SK-N-SH (cell line): ENCODE results near the gene OPCML. TPM values are rescaled to one million over a fixed set of nuclear protein-coding genes. Genes with fewer than 3 reads are reported as not detected.

Source experiments
- CTCF ChIA-PET: fragments of 300-600, 350-600 bp; formaldehyde crosslinking; extraction: SDS; loops from one replicate; lab custom pipeline; 2021; lab: Yijun Ruan, JAX
- POLR2A ChIA-PET: fragments of 350-600 bp; sonication (Branson Sonifier 250); formaldehyde crosslinking; extraction: SDS; loops from one replicate; lab custom pipeline; 2020; ENCODE audit warnings: antibody characterized with exemption, inconsistent platforms; lab: Yijun Ruan, JAX
- DNase-seq: peaks from one replicate; pipeline ENCODE4 v3.0.0; 2012
- H2AFZ ChIP-seq: fragments of 200-600 bp; sonication (generic); 2 replicates; pipeline ENCODE4 v1.8.1; 2016; ENCODE audit warnings: antibody characterized with exemption, mild to moderate bottlenecking, low read depth
- H3F3A ChIP-seq: fragments of 200-600 bp; sonication (generic); replicated peaks from 2 replicates; pipeline ENCODE3; 2016; ENCODE audit warnings: antibody characterized with exemption, mild to moderate bottlenecking; ENCODE audit not compliant: insufficient read depth
- H3K27ac ChIP-seq, 2 experiments: fragments of 200-500 bp in 1 of 2; fragments of 200-600 bp in 1 of 2; sonication (Bioruptor generic) in 1 of 2; sonication (generic), shearing (Covaris generic) in 1 of 2; 2 replicates each; pipeline versions ENCODE4 v1.5.1 to v1.6.1; 2014 to 2016; ENCODE audit warnings: low read depth in 2 of 2, inconsistent platforms in 1 of 2, low read length in 1 of 2, mild to moderate bottlenecking in 1 of 2, mixed read lengths in 1 of 2
- H3K27me3 ChIP-seq: fragments of 200-600 bp; sonication (generic), shearing (Covaris generic); 2 replicates; pipeline ENCODE4 v1.6.1; 2016; ENCODE audit warnings: mixed run types; ENCODE audit not compliant: insufficient read depth
- H3K36me3 ChIP-seq, 2 experiments: fragments of 200-500 bp in 1 of 2; fragments of 200-600 bp in 1 of 2; sonication (Bioruptor generic) in 1 of 2; sonication (generic) in 1 of 2; replicated peaks in 1 of 2; 2 replicates each; pipeline versions ENCODE3 to v1.5.1; 2014 to 2016; ENCODE audit warnings: low read length in 1 of 2, mild to moderate bottlenecking in 1 of 2; ENCODE audit not compliant: insufficient read depth in 2 of 2, control insufficient read depth in 1 of 2
- H3K4me1 ChIP-seq, 2 experiments: fragments of 200-500 bp in 1 of 2; fragments of 200-600 bp in 1 of 2; sonication (Bioruptor generic) in 1 of 2; sonication (generic), shearing (Covaris generic) in 1 of 2; 2 replicates each; pipeline versions ENCODE4 v1.5.1 to v1.6.1; 2014 to 2016; ENCODE audit warnings: low read depth in 1 of 2, low read length in 1 of 2, mixed run types in 1 of 2; ENCODE audit not compliant: insufficient read depth in 2 of 2, control insufficient read depth in 1 of 2
- H3K4me2 ChIP-seq: fragments of 200-600 bp; sonication (generic), shearing (Covaris generic); 2 replicates; pipeline ENCODE4 v1.6.1; 2017; ENCODE audit warnings: mixed run types
- H3K4me3 ChIP-seq, 2 experiments: fragments of 200-500 bp in 1 of 2; fragments of 200-600 bp in 1 of 2; sonication (Bioruptor generic) in 1 of 2; sonication (generic), shearing (Covaris generic) in 1 of 2; 2 replicates each; pipeline versions ENCODE4 v1.5.1 to v1.8.1; 2014 to 2016; ENCODE audit warnings: low read depth in 2 of 2, inconsistent platforms in 1 of 2, low read length in 1 of 2, mild to moderate bottlenecking in 1 of 2, mixed read lengths in 1 of 2, moderate library complexity in 1 of 2
- H3K79me2 ChIP-seq: fragments of 200-600 bp; sonication (generic); 2 replicates; pipeline ENCODE4 v1.8.1; 2017; ENCODE audit warnings: mild to moderate bottlenecking; ENCODE audit not compliant: insufficient read depth
- H3K9ac ChIP-seq: fragments of 200-600 bp; sonication (generic); 2 replicates; pipeline ENCODE4 v1.6.1; 2017; ENCODE audit warnings: mixed run types
- H3K9me2 ChIP-seq: fragments of 200-600 bp; sonication (generic); 2 replicates; pipeline ENCODE4 v1.6.1; 2017; ENCODE audit warnings: mixed run types
- H3K9me3 ChIP-seq: fragments of 200-600 bp; sonication (generic); 2 replicates; pipeline ENCODE4 v1.6.1; 2017; ENCODE audit warnings: mixed run types, mild to moderate bottlenecking, moderate library complexity
- H4K20me1 ChIP-seq: fragments of 200-600 bp; sonication (generic); 2 replicates; pipeline ENCODE4 v1.6.1; 2017; ENCODE audit warnings: mild to moderate bottlenecking, mixed run types; ENCODE audit not compliant: insufficient read depth
- ELF1 ChIP-seq: IDR thresholded peaks from 2 replicates; pipeline ENCODE4 v1.4.0; 2012
- EP300 ChIP-seq, 2 experiments: IDR thresholded peaks; 2 replicates each; pipeline versions ENCODE4 v1.4.0 to v1.6.1; 2012; ENCODE audit warnings: borderline replicate concordance in 1 of 2, low read depth in 1 of 2, low read length in 1 of 2
- EZH2phosphoT487 ChIP-seq: fragments of 200-600 bp; sonication (generic); IDR thresholded peaks from 2 replicates; pipeline ENCODE4 v1.6.1; 2017; ENCODE audit warnings: low read depth, mixed run types, mild to moderate bottlenecking, antibody characterized with exemption, moderate library complexity, borderline replicate concordance
- FOSL2 ChIP-seq: IDR thresholded peaks from 2 replicates; pipeline ENCODE4 v1.4.0; 2012; ENCODE audit warnings: low read depth, mild to moderate bottlenecking, moderate library complexity, borderline replicate concordance
- FOXM1 ChIP-seq: IDR thresholded peaks from 2 replicates; pipeline ENCODE4 v1.4.0; 2012; ENCODE audit warnings: low read depth, mild to moderate bottlenecking
- GABPA ChIP-seq: IDR thresholded peaks from 2 replicates; pipeline ENCODE4 v1.4.0; 2012; ENCODE audit warnings: low read depth, mild to moderate bottlenecking
- GATA2 ChIP-seq: sonication (generic); formaldehyde crosslinking; IDR thresholded peaks from 2 replicates; pipeline ENCODE4 v1.5.0; 2020; ENCODE audit warnings: mild to moderate bottlenecking, missing genetic modification reagents
- MEF2A ChIP-seq: IDR thresholded peaks from 2 replicates; pipeline ENCODE4 v1.4.0; 2012; ENCODE audit warnings: low read depth, borderline replicate concordance
- NFIC ChIP-seq: IDR thresholded peaks from 2 replicates; pipeline ENCODE4 v1.4.0; 2012; ENCODE audit warnings: borderline replicate concordance
- NRF1 ChIP-seq: IDR thresholded peaks from 2 replicates; pipeline ENCODE4 v1.6.1; 2012; ENCODE audit warnings: low read depth, mild to moderate bottlenecking, low read length
- RFX5 ChIP-seq: IDR thresholded peaks from 2 replicates; pipeline ENCODE4 v1.6.1; 2012; ENCODE audit warnings: mild to moderate bottlenecking, improper control_type of control experiment, low read length
- SIN3A ChIP-seq: IDR thresholded peaks from 2 replicates; pipeline ENCODE4 v1.6.1; 2012; ENCODE audit warnings: low read depth, mild to moderate bottlenecking, low read length, moderate library complexity, borderline replicate concordance
- TAF1 ChIP-seq: IDR thresholded peaks from 2 replicates; pipeline ENCODE4 v1.6.1; 2012; ENCODE audit warnings: low read depth, mild to moderate bottlenecking, low read length, moderate library complexity, borderline replicate concordance
- TEAD4 ChIP-seq: IDR thresholded peaks from 2 replicates; pipeline ENCODE4 v1.4.0; 2012; ENCODE audit warnings: mild to moderate bottlenecking, borderline replicate concordance; ENCODE audit not compliant: insufficient read depth
- WGBS: methylation state at CpG from one replicate; pipeline ENCODE4 v1.1.6; 2017; ENCODE audit warnings: low lambda C conversion rate; 5-methylcytosine and 5-hydroxymethylcytosine counted together
- polyA plus RNA-seq, 3 experiments: library from polyadenylated mRNA; depleted of rRNA; stranded (reverse); fragments of >200 nt; gene quantifications; 2 replicates each; pipeline ENCODE4 v1.2.3, GENCODE V29; 2012
- TF ChIP-seq, protein P1 (sequence below): IDR thresholded peaks from 2 replicates; pipeline ENCODE4; 2012
- TF ChIP-seq, protein P2 (sequence below): IDR thresholded peaks from 2 replicates; pipeline ENCODE4 v1.4.0; 2012; ENCODE audit warnings: low read depth, borderline replicate concordance
- TF ChIP-seq, protein P3 (sequence below): fragments of 200-600 bp; sonication (generic); IDR thresholded peaks from 2 replicates; pipeline ENCODE4 v1.6.1; 2017; ENCODE audit warnings: antibody characterized with exemption, mild to moderate bottlenecking, moderate library complexity
- TF ChIP-seq, protein P4 (sequence below): IDR thresholded peaks from 2 replicates; pipeline ENCODE4 v1.4.0; 2012; ENCODE audit warnings: low read depth, borderline replicate concordance

The OPCML gene
- polyA plus RNA-seq, 1 of the 3 experiments (the other 2 are of a cell fraction), result not detected

DNA sequence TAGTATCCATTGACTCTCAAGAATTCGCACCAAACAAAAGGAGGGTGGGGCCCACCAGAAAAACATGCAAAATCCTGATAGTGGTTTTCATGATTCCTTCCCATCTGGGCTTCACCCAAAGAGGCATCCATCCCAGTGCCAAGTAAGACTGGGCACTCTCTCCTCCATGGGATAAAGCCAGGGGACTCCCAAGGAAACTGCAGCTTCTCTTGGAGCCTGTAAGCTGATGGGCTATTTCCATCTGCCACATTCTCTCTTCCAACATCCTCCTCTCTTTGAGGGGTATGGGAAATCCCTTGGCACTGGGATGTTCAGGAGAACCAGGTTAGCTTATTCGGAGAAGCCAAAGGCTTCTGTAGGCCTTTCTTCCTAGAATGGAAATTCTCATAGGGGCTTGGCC, 10.8 kb downstream of the OPCML start:
- Histone ChIP-seq H3K9me2 (no peaks in the 10 kb centered on the region), H4K20me1 (no peaks in the 10 kb centered on the region), H3K79me2 (no peaks in the 10 kb centered on the region), H3K4me3 (no peak overlapping the region), H2AFZ (no peak overlapping the region), H3K9ac (no peak overlapping the region), H3K27ac (no peak overlapping the region), H3K9me3 (no peaks in the 10 kb centered on the region), H3F3A (no peaks in the 10 kb centered on the region), H3K4me2 (no peak overlapping the region), H3K4me1 (peaks cover 0 to 4% of the 10 kb centered on the region in 2 experiments; a peak in 1 of 4 replicates), H3K27me3 (no peaks in the 10 kb centered on the region), H3K36me3 (no peaks in the 10 kb centered on the region)
- TF ChIP-seq TAF1 (no peak), GABPA (no peak), FOXM1 (no peak)
- DNase-seq, result no peak
- ChIA-PET POLR2A (no interaction called here), CTCF (no interaction called here)
- WGBS, result 36% methylated on average over 2 of the region's 2 CpGs

DNA sequence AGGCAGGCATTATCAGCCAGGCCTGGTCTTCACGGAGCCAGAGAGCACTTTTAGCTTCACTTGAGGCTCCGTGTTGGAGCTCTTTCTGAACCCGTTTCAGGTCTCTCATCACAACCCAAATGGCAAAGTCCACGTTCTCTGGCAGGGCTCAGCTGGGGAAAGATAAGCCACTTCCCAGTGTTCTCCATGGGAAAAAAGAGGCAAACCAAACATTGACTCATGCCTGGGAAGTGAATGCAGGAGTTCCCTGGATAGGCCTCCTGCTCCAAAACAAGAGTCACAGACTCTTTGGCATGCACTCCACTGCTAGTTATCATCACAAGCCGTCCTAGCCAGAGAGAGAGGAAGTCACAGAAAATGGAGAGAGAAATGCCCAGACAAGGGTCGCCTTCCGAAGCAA, 11.6 kb downstream of the OPCML start:
- ChIA-PET CTCF (interaction anchor here (1.5 kb wide), 1 partner anchor 9 kb away, joined by 3 read pairs; no protein-coding TSS in a partner anchor), POLR2A (no interaction called here)
- no peaks in the 10 kb centered on the region for H3F3A ChIP-seq
- no peaks in the 10 kb centered on the region for H3K36me3 ChIP-seq
- TF ChIP-seq TAF1 (no peak), ELF1 (no peak), EP300 (IDR thresholded peaks at IDR 0.05; ENCODE audit: borderline replicate concordance in 1 of 2, low read depth in 1 of 2, low read length in 1 of 2) (no peak), NFIC (no peak), FOSL2 (no peak), TEAD4 (no peak)
- TF ChIP-seq, protein P1, sequence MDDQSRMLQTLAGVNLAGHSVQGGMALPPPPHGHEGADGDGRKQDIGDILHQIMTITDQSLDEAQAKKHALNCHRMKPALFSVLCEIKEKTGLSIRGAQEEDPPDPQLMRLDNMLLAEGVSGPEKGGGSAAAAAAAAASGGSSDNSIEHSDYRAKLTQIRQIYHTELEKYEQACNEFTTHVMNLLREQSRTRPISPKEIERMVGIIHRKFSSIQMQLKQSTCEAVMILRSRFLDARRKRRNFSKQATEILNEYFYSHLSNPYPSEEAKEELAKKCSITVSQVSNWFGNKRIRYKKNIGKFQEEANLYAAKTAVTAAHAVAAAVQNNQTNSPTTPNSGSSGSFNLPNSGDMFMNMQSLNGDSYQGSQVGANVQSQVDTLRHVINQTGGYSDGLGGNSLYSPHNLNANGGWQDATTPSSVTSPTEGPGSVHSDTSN, result no peak
- no peak overlapping the region for H3K4me3 ChIP-seq
- no peak for DNase-seq
- no peak overlapping the region for H3K4me2 ChIP-seq
- no peaks in the 10 kb centered on the region for H3K27me3 ChIP-seq
- no peaks in the 10 kb centered on the region for H3K9me2 ChIP-seq
- H3K9ac ChIP-seq, result no peak overlapping the region
- WGBS, result 12% methylated on average over 7 of the region's 7 CpGs
- H3K9me3 ChIP-seq, result no peaks in the 10 kb centered on the region
- H3K27ac ChIP-seq, result no peak overlapping the region
- no peaks in the 10 kb centered on the region; a peak in 1 of 4 replicates for H3K4me1 ChIP-seq
- H3K79me2 ChIP-seq, result no peaks in the 10 kb centered on the region
- no peak overlapping the region for H2AFZ ChIP-seq
- H4K20me1 ChIP-seq, result no peaks in the 10 kb centered on the region

DNA sequence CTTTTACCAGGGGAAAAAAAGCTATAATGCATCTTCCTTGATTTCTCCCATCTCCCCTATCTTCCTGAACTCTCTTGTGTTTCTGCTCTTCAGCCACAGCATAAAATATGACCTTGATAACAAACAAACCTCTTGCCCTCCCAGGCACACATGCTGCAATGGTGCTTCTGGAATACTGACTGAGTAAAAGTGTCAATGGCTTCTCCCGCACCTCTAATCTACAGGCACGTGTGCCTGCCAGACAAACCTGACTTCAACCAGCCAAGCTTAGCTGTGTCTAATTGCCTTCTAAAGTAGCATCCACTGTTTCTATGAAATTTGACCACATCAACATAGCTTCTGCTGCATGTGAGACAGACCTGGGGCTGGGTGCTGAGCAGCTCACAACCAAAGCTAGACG, 12.7 kb downstream of the OPCML start:
- no peaks in the 10 kb centered on the region for H3K79me2 ChIP-seq
- H3K4me2 ChIP-seq, result no peak overlapping the region
- no peaks in the 10 kb centered on the region for H3F3A ChIP-seq
- no peaks in the 10 kb centered on the region for H3K4me1 ChIP-seq
- no peak overlapping the region for H3K27ac ChIP-seq
- no peak for DNase-seq
- no peaks in the 10 kb centered on the region for H3K27me3 ChIP-seq
- no peaks in the 10 kb centered on the region for H3K9me3 ChIP-seq
- H4K20me1 ChIP-seq, result no peaks in the 10 kb centered on the region
- CTCF ChIA-PET, result interaction anchor here (1.5 kb wide), 1 partner anchor 10 kb away, joined by 3 read pairs; no protein-coding TSS in a partner anchor
- no peak overlapping the region for H3K4me3 ChIP-seq
- 41% methylated on average over 3 of the region's 3 CpGs for WGBS
- H3K9ac ChIP-seq, result no peak overlapping the region
- no peak overlapping the region for H2AFZ ChIP-seq
- no peaks in the 10 kb centered on the region for H3K9me2 ChIP-seq
- POLR2A ChIA-PET, result no interaction called here
- no peaks in the 10 kb centered on the region for H3K36me3 ChIP-seq
- TF ChIP-seq NRF1 (no peak), SIN3A (no peak), GABPA (no peak), EZH2phosphoT487 (no peak), RFX5 (no peak), MEF2A (no peak), GATA2 (CRISPR knock-in tag) (no peak), NFIC (no peak)
- TF ChIP-seq, protein P2, sequence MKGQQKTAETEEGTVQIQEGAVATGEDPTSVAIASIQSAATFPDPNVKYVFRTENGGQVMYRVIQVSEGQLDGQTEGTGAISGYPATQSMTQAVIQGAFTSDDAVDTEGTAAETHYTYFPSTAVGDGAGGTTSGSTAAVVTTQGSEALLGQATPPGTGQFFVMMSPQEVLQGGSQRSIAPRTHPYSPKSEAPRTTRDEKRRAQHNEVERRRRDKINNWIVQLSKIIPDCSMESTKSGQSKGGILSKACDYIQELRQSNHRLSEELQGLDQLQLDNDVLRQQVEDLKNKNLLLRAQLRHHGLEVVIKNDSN, result no peak
- TF ChIP-seq, protein P3, sequence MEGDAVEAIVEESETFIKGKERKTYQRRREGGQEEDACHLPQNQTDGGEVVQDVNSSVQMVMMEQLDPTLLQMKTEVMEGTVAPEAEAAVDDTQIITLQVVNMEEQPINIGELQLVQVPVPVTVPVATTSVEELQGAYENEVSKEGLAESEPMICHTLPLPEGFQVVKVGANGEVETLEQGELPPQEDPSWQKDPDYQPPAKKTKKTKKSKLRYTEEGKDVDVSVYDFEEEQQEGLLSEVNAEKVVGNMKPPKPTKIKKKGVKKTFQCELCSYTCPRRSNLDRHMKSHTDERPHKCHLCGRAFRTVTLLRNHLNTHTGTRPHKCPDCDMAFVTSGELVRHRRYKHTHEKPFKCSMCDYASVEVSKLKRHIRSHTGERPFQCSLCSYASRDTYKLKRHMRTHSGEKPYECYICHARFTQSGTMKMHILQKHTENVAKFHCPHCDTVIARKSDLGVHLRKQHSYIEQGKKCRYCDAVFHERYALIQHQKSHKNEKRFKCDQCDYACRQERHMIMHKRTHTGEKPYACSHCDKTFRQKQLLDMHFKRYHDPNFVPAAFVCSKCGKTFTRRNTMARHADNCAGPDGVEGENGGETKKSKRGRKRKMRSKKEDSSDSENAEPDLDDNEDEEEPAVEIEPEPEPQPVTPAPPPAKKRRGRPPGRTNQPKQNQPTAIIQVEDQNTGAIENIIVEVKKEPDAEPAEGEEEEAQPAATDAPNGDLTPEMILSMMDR, result no peak
- TF ChIP-seq, protein P4, sequence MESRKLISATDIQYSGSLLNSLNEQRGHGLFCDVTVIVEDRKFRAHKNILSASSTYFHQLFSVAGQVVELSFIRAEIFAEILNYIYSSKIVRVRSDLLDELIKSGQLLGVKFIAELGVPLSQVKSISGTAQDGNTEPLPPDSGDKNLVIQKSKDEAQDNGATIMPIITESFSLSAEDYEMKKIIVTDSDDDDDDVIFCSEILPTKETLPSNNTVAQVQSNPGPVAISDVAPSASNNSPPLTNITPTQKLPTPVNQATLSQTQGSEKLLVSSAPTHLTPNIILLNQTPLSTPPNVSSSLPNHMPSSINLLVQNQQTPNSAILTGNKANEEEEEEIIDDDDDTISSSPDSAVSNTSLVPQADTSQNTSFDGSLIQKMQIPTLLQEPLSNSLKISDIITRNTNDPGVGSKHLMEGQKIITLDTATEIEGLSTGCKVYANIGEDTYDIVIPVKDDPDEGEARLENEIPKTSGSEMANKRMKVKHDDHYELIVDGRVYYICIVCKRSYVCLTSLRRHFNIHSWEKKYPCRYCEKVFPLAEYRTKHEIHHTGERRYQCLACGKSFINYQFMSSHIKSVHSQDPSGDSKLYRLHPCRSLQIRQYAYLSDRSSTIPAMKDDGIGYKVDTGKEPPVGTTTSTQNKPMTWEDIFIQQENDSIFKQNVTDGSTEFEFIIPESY, result no peak
